Mesendoderm (in vitro differentiated cells): ENCODE data around the gene PTGR2.

Source experiments
- DNase-seq: peaks from one replicate; pipeline ENCODE4 v3.0.0; 2013
- H2AK5ac ChIP-seq: 2 replicates; pipeline ENCODE4 v1.6.1; 2013; ENCODE audit warnings: low read length, inconsistent platforms
- H2BK120ac ChIP-seq: 2 replicates; pipeline ENCODE4 v1.6.1; 2013; ENCODE audit warnings: low read depth, mild to moderate bottlenecking, low read length, moderate library complexity, mixed read lengths
- H2BK15ac ChIP-seq: replicated peaks from 2 replicates; pipeline ENCODE4 v1.6.1; 2013; ENCODE audit warnings: low read depth, mild to moderate bottlenecking, moderate library complexity
- H2BK5ac ChIP-seq: 2 replicates; pipeline ENCODE4 v1.6.1; 2013; ENCODE audit warnings: low read length, inconsistent platforms
- H3K18ac ChIP-seq: 2 replicates; pipeline ENCODE4 v1.6.1; 2013; ENCODE audit warnings: mild to moderate bottlenecking, low read length, mixed read lengths
- H3K23ac ChIP-seq: one replicate; pipeline ENCODE4 v1.6.1; 2013; ENCODE audit warnings: low read length
- H3K27ac ChIP-seq: 2 replicates; pipeline ENCODE4 v1.5.1; 2013; ENCODE audit warnings: low read depth, mild to moderate bottlenecking, inconsistent platforms, low read length, moderate library complexity
- H3K27me3 ChIP-seq: 2 replicates; pipeline ENCODE4 v1.6.1; 2013; ENCODE audit warnings: low read length, control low read depth, mild to moderate bottlenecking, inconsistent platforms; ENCODE audit not compliant: insufficient read depth, poor library complexity
- H3K36me3 ChIP-seq: 2 replicates; pipeline ENCODE4 v1.6.1; 2013; ENCODE audit warnings: low read length, inconsistent platforms; ENCODE audit not compliant: control insufficient read depth, insufficient read depth
- H3K4ac ChIP-seq: one replicate; pipeline ENCODE4 v1.6.1; 2013; ENCODE audit warnings: low read depth, mild to moderate bottlenecking, low read length, moderate library complexity
- H3K4me1 ChIP-seq: 2 replicates; pipeline ENCODE4 v1.6.1; 2013; ENCODE audit warnings: low read depth, low read length, inconsistent platforms; ENCODE audit not compliant: control insufficient read depth
- H3K4me2 ChIP-seq: 2 replicates; pipeline ENCODE4 v1.6.1; 2013; ENCODE audit warnings: low read length
- H3K4me3 ChIP-seq: 2 replicates; pipeline ENCODE4 v1.5.1; 2013; ENCODE audit warnings: mild to moderate bottlenecking, low read length
- H3K56ac ChIP-seq: one replicate; pipeline ENCODE4 v1.6.1; 2013; ENCODE audit warnings: low read length
- H3K79me1 ChIP-seq: 2 replicates; pipeline ENCODE4 v1.6.1; 2013; ENCODE audit warnings: low read length, inconsistent platforms
- H3K79me2 ChIP-seq: 2 replicates; pipeline ENCODE4 v1.6.1; 2013; ENCODE audit warnings: mild to moderate bottlenecking, low read length; ENCODE audit not compliant: control insufficient read depth, insufficient read depth
- H3K9ac ChIP-seq: 2 replicates; pipeline ENCODE4 v1.6.1; 2013; ENCODE audit warnings: low read length, inconsistent platforms
- H4K5ac ChIP-seq: one replicate; pipeline ENCODE4 v1.6.1; 2013; ENCODE audit warnings: low read length
- H4K8ac ChIP-seq: one replicate; pipeline ENCODE4 v1.6.1; 2013; ENCODE audit warnings: low read depth, mild to moderate bottlenecking, control low read depth, low read length, moderate library complexity
- WGBS: extraction: QIAGEN DNeasy Blood & Tissue Kit; methylation state at CpG from one replicate; pipeline ENCODE4 v1.1.7; 2013; ENCODE audit warnings: low lambda C conversion rate, missing lambda C conversion rate; ENCODE audit not compliant: insufficient coverage; ENCODE audit errors: extremely low coverage; 5-methylcytosine and 5-hydroxymethylcytosine counted together

PTGR2 gene

GRCh38 chr14:73851000-73851399, 631 bp upstream of the PTGR2 start:
- WGBS: no CpG with 5 or more reads among the region's 6 CpGs
- Histone ChIP-seq H2BK15ac (no peak overlapping the region), H3K27ac (peak overlapping the region; percentile 61), H3K27me3 (no peaks in the 10 kb centered on the region), H3K79me1 (peaks cover 2% of the 10 kb centered on the region), H3K79me2 (peaks cover 4% of the 10 kb centered on the region), H3K4me2 (peak overlapping the region; percentile 64), H2AK5ac (no peak overlapping the region), H3K4me1 (no peaks in the 10 kb centered on the region), H3K18ac (peak overlapping the region; percentile 77), H4K5ac (no peak overlapping the region), H3K4me3 (no peak overlapping the region), H3K9ac (peak overlapping the region; percentile 75), H4K8ac (peak overlapping the region; percentile 82), H3K56ac (peak overlapping the region; percentile 81), H3K23ac (no peak overlapping the region), H2BK120ac (no peak overlapping the region), H3K4ac (no peak overlapping the region), H2BK5ac (no peak overlapping the region), H3K36me3 (no peaks in the 10 kb centered on the region)
- peak; percentile 27 for DNase-seq

DNA sequence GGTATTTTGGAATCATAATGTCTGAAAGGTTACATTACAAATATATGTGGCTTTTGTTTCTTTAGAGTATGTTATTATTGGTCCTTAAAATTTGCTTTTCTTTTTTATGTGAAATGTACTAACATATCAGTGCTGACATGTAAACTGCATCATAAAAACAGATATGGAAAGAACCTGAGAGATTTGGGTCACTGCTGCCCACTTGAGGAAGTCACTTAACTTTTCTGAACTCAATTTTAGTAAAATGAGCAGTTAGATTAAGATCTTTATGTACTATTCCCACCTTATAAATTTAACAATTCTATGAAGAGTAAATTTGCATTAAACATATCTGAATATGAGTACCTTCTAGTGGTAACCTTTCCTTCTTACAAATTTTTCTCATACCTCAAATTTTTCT, 7.5 kb downstream of the PTGR2 start:
- no peak overlapping the region for H2BK5ac ChIP-seq
- H4K8ac ChIP-seq: no peak overlapping the region
- no peaks in the 10 kb centered on the region for H3K79me2 ChIP-seq
- no peaks in the 10 kb centered on the region for H3K4me1 ChIP-seq
- no peak for DNase-seq
- no peak overlapping the region for H3K9ac ChIP-seq
- H3K4me3 ChIP-seq: no peak overlapping the region
- no peak overlapping the region for H3K4ac ChIP-seq
- no peak overlapping the region for H3K56ac ChIP-seq
- no peak overlapping the region for H3K18ac ChIP-seq
- H2BK15ac ChIP-seq: no peak overlapping the region
- no peak overlapping the region for H3K27ac ChIP-seq
- no peak overlapping the region for H4K5ac ChIP-seq
- no peaks in the 10 kb centered on the region for H3K27me3 ChIP-seq
- no peak overlapping the region for H3K4me2 ChIP-seq
- H3K23ac ChIP-seq: no peak overlapping the region
- H3K36me3 ChIP-seq: no peaks in the 10 kb centered on the region
- no peaks in the 10 kb centered on the region for H3K79me1 ChIP-seq
- H2AK5ac ChIP-seq: no peak overlapping the region
- no peak overlapping the region for H2BK120ac ChIP-seq

DNA sequence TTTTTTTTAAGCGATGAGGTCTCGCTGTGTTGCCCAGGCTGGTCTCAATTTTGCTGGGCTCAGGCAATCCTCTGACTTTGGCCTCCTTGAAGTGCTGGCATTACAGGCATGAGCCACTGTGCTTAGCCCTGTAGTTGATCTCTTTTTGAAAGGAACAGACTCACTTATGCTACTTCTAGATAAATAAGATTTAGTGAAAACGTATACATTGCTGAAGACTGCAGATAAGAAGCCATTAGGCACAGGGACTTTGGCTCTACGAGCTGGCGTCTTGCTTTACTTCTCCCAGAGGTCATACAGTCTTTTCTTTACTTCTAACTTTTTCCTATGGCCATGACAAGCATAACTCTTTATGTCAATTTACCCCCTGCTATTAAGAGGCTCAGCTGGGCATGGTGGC, 9.4 kb downstream of the PTGR2 start:
- Histone ChIP-seq H3K27ac (no peak overlapping the region), H3K4me3 (no peak overlapping the region), H2AK5ac (no peak overlapping the region), H3K18ac (no peak overlapping the region), H3K4me1 (no peaks in the 10 kb centered on the region), H3K4me2 (no peak overlapping the region), H3K9ac (no peak overlapping the region), H4K8ac (no peak overlapping the region), H4K5ac (no peak overlapping the region), H3K79me2 (no peaks in the 10 kb centered on the region), H3K79me1 (no peaks in the 10 kb centered on the region), H2BK5ac (no peak overlapping the region), H2BK120ac (no peak overlapping the region), H3K27me3 (no peaks in the 10 kb centered on the region), H3K4ac (no peak overlapping the region), H3K36me3 (no peaks in the 10 kb centered on the region), H3K23ac (no peak overlapping the region), H2BK15ac (no peak overlapping the region), H3K56ac (no peak overlapping the region)
- no peak for DNase-seq
- no CpG with 5 or more reads among the region's 5 CpGs for WGBS

- Histone ChIP-seq H2BK120ac (no peak overlapping the region), H3K18ac (no peak overlapping the region), H4K8ac (no peak overlapping the region), H2BK15ac (no peak overlapping the region), H2BK5ac (no peak overlapping the region), H3K4me2 (no peak overlapping the region), H3K27me3 (no peaks in the 10 kb centered on the region), H4K5ac (no peak overlapping the region), H3K27ac (no peak overlapping the region), H3K23ac (no peak overlapping the region), H3K56ac (no peak overlapping the region), H3K36me3 (no peaks in the 10 kb centered on the region), H3K4me1 (no peaks in the 10 kb centered on the region), H3K4ac (no peak overlapping the region), H3K79me2 (no peaks in the 10 kb centered on the region), H2AK5ac (no peak overlapping the region), H3K9ac (no peak overlapping the region), H3K79me1 (no peaks in the 10 kb centered on the region), H3K4me3 (no peak overlapping the region)
- DNase-seq: no peak
- WGBS: no CpG with 5 or more reads among the region's 8 CpGs
These were observed 10.8 kb downstream of the PTGR2 start for GRCh38 chr14:73862480-73862879.

DNA sequence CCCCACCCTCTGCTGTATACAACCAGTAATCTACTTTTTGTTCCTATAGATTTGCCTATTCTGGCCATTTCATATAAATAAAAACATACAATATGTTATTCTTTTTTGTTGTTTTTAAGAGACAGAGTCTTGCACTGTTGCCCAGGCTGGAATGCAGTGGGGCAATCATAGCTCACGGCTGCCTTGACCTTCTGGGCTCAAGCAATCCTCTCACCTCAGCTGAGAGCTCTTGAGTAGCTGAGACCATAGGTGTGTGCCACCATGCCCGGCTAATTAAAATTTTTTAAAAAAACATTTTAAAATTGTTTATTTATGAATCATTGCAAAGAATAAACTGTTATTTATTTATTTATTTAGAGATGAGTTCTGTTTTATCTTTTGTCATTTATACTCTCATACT, 11.6 kb downstream of the PTGR2 start:
- H3K9ac ChIP-seq: no peak overlapping the region
- no peak overlapping the region for H2BK5ac ChIP-seq
- no peaks in the 10 kb centered on the region for H3K36me3 ChIP-seq
- WGBS: no CpG with 5 or more reads among the region's 2 CpGs
- H3K18ac ChIP-seq: no peak overlapping the region
- no peaks in the 10 kb centered on the region for H3K79me2 ChIP-seq
- H4K5ac ChIP-seq: no peak overlapping the region
- no peaks in the 10 kb centered on the region for H3K4me1 ChIP-seq
- no peak overlapping the region for H3K23ac ChIP-seq
- H3K4me2 ChIP-seq: no peak overlapping the region
- no peak overlapping the region for H3K4ac ChIP-seq
- H2AK5ac ChIP-seq: no peak overlapping the region
- no peak overlapping the region for H2BK15ac ChIP-seq
- no peaks in the 10 kb centered on the region for H3K79me1 ChIP-seq
- H4K8ac ChIP-seq: no peak overlapping the region
- no peak overlapping the region for H2BK120ac ChIP-seq
- H3K27me3 ChIP-seq: no peaks in the 10 kb centered on the region
- H3K27ac ChIP-seq: no peak overlapping the region
- DNase-seq: no peak
- no peak overlapping the region for H3K56ac ChIP-seq
- H3K4me3 ChIP-seq: no peak overlapping the region

DNA sequence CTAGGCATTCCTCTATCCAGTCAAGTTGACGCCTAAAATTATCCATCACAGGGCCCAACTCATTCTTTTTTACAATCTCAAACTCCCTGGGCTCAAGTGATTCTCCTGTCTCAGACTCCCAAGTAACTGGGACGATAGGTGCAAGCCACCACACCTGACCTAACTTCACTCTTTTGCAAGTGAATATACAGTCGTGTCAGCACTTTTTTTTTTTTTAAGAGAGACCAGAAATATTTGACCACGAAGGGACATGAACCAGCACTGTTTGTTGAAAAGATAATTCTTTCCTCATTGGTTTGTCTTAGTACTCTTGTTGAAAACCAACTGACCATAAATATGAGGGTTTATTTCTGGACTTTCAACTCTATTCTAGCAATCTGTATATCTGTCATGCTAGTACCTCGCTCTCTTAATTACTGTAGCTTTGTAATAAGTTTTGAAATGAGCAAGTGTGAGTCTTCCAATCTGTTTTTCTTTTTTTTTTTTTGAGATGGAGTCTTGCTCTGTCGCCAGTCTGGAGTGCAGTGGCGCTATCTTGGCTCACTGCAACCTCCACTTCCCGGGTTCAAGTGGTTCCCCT, 14.0 kb downstream of the PTGR2 start:
- Histone ChIP-seq H3K4me1 (no peaks in the 10 kb centered on the region), H3K36me3 (no peaks in the 10 kb centered on the region), H3K56ac (no peak overlapping the region), H3K27me3 (no peaks in the 10 kb centered on the region), H4K5ac (no peak overlapping the region), H3K9ac (no peak overlapping the region), H2AK5ac (no peak overlapping the region), H3K23ac (no peak overlapping the region), H4K8ac (no peak overlapping the region), H2BK5ac (no peak overlapping the region), H2BK15ac (no peak overlapping the region), H3K4ac (no peak overlapping the region), H3K79me2 (no peaks in the 10 kb centered on the region), H2BK120ac (no peak overlapping the region), H3K18ac (no peak overlapping the region), H3K4me3 (no peak overlapping the region), H3K79me1 (no peaks in the 10 kb centered on the region), H3K27ac (no peak overlapping the region), H3K4me2 (no peak overlapping the region)
- DNase-seq: no peak
- WGBS: no CpG with 5 or more reads among the region's 8 CpGs
